SK-N-SH (cell line): Measurements from ENCODE around the gene PDCD11. TPM values are rescaled to one million over a fixed set of nuclear protein-coding genes. Genes with fewer than 3 reads are reported as not detected.

Experiments used
- CTCF ChIA-PET: fragments of 300-600, 350-600 bp; formaldehyde crosslinking; extraction: SDS; loops from one replicate; lab custom pipeline; 2021; lab: Yijun Ruan, JAX
- POLR2A ChIA-PET: fragments of 350-600 bp; sonication (Branson Sonifier 250); formaldehyde crosslinking; extraction: SDS; loops from one replicate; lab custom pipeline; 2020; ENCODE audit warnings: antibody characterized with exemption, inconsistent platforms; lab: Yijun Ruan, JAX
- DNase-seq: peaks from one replicate; pipeline ENCODE4 v3.0.0; 2012
- H2AFZ ChIP-seq: fragments of 200-600 bp; sonication (generic); 2 replicates; pipeline ENCODE4 v1.8.1; 2016; ENCODE audit warnings: antibody characterized with exemption, mild to moderate bottlenecking, low read depth
- H3F3A ChIP-seq: fragments of 200-600 bp; sonication (generic); replicated peaks from 2 replicates; pipeline ENCODE3; 2016; ENCODE audit warnings: antibody characterized with exemption, mild to moderate bottlenecking; ENCODE audit not compliant: insufficient read depth
- H3K27ac ChIP-seq, 2 experiments: fragments of 200-500 bp in 1 of 2; fragments of 200-600 bp in 1 of 2; sonication (Bioruptor generic) in 1 of 2; sonication (generic), shearing (Covaris generic) in 1 of 2; 2 replicates each; pipeline versions ENCODE4 v1.5.1 to v1.6.1; 2014 to 2016; ENCODE audit warnings: low read depth in 2 of 2, inconsistent platforms in 1 of 2, low read length in 1 of 2, mild to moderate bottlenecking in 1 of 2, mixed read lengths in 1 of 2
- H3K27me3 ChIP-seq: fragments of 200-600 bp; sonication (generic), shearing (Covaris generic); 2 replicates; pipeline ENCODE4 v1.6.1; 2016; ENCODE audit warnings: mixed run types; ENCODE audit not compliant: insufficient read depth
- H3K36me3 ChIP-seq, 2 experiments: fragments of 200-500 bp in 1 of 2; fragments of 200-600 bp in 1 of 2; sonication (Bioruptor generic) in 1 of 2; sonication (generic) in 1 of 2; replicated peaks in 1 of 2; 2 replicates each; pipeline versions ENCODE3 to v1.5.1; 2014 to 2016; ENCODE audit warnings: low read length in 1 of 2, mild to moderate bottlenecking in 1 of 2; ENCODE audit not compliant: insufficient read depth in 2 of 2, control insufficient read depth in 1 of 2
- H3K4me1 ChIP-seq, 2 experiments: fragments of 200-500 bp in 1 of 2; fragments of 200-600 bp in 1 of 2; sonication (Bioruptor generic) in 1 of 2; sonication (generic), shearing (Covaris generic) in 1 of 2; 2 replicates each; pipeline versions ENCODE4 v1.5.1 to v1.6.1; 2014 to 2016; ENCODE audit warnings: low read depth in 1 of 2, low read length in 1 of 2, mixed run types in 1 of 2; ENCODE audit not compliant: insufficient read depth in 2 of 2, control insufficient read depth in 1 of 2
- H3K4me2 ChIP-seq: fragments of 200-600 bp; sonication (generic), shearing (Covaris generic); 2 replicates; pipeline ENCODE4 v1.6.1; 2017; ENCODE audit warnings: mixed run types
- H3K4me3 ChIP-seq, 2 experiments: fragments of 200-500 bp in 1 of 2; fragments of 200-600 bp in 1 of 2; sonication (Bioruptor generic) in 1 of 2; sonication (generic), shearing (Covaris generic) in 1 of 2; 2 replicates each; pipeline versions ENCODE4 v1.5.1 to v1.8.1; 2014 to 2016; ENCODE audit warnings: low read depth in 2 of 2, inconsistent platforms in 1 of 2, low read length in 1 of 2, mild to moderate bottlenecking in 1 of 2, mixed read lengths in 1 of 2, moderate library complexity in 1 of 2
- H3K79me2 ChIP-seq: fragments of 200-600 bp; sonication (generic); 2 replicates; pipeline ENCODE4 v1.8.1; 2017; ENCODE audit warnings: mild to moderate bottlenecking; ENCODE audit not compliant: insufficient read depth
- H3K9ac ChIP-seq: fragments of 200-600 bp; sonication (generic); 2 replicates; pipeline ENCODE4 v1.6.1; 2017; ENCODE audit warnings: mixed run types
- H3K9me2 ChIP-seq: fragments of 200-600 bp; sonication (generic); 2 replicates; pipeline ENCODE4 v1.6.1; 2017; ENCODE audit warnings: mixed run types
- H3K9me3 ChIP-seq: fragments of 200-600 bp; sonication (generic); 2 replicates; pipeline ENCODE4 v1.6.1; 2017; ENCODE audit warnings: mixed run types, mild to moderate bottlenecking, moderate library complexity
- H4K20me1 ChIP-seq: fragments of 200-600 bp; sonication (generic); 2 replicates; pipeline ENCODE4 v1.6.1; 2017; ENCODE audit warnings: mild to moderate bottlenecking, mixed run types; ENCODE audit not compliant: insufficient read depth
- CHD2 ChIP-seq: fragments of 150-350 bp; IDR thresholded peaks from 2 replicates; pipeline ENCODE4 v1.6.1; 2018; ENCODE audit warnings: low read length; ENCODE audit not compliant: partially characterized antibody
- ELF1 ChIP-seq: IDR thresholded peaks from 2 replicates; pipeline ENCODE4 v1.4.0; 2012
- FOSL2 ChIP-seq: IDR thresholded peaks from 2 replicates; pipeline ENCODE4 v1.4.0; 2012; ENCODE audit warnings: low read depth, mild to moderate bottlenecking, moderate library complexity, borderline replicate concordance
- GATA2 ChIP-seq: sonication (generic); formaldehyde crosslinking; IDR thresholded peaks from 2 replicates; pipeline ENCODE4 v1.5.0; 2020; ENCODE audit warnings: mild to moderate bottlenecking, missing genetic modification reagents
- IRF3 ChIP-seq: fragments of 150-350 bp; IDR thresholded peaks from 2 replicates; pipeline ENCODE4 v1.6.1; 2016; ENCODE audit warnings: mild to moderate bottlenecking, low read depth, low read length
- JUND ChIP-seq: IDR thresholded peaks from 2 replicates; pipeline ENCODE4 v1.4.0; 2012
- MAX ChIP-seq: IDR thresholded peaks from 2 replicates; pipeline ENCODE4 v1.4.0; 2012; ENCODE audit warnings: low read depth
- NFIC ChIP-seq: IDR thresholded peaks from 2 replicates; pipeline ENCODE4 v1.4.0; 2012; ENCODE audit warnings: borderline replicate concordance
- NRF1 ChIP-seq: IDR thresholded peaks from 2 replicates; pipeline ENCODE4 v1.6.1; 2012; ENCODE audit warnings: low read depth, mild to moderate bottlenecking, low read length
- POLR2AphosphoS5 ChIP-seq: IDR thresholded peaks from 2 replicates; pipeline ENCODE4 v1.6.1; 2012; ENCODE audit warnings: low read depth, low read length
- RAD21 ChIP-seq: IDR thresholded peaks from 2 replicates; pipeline ENCODE4 v1.6.1; 2012; ENCODE audit warnings: mild to moderate bottlenecking, low read length
- RXRA ChIP-seq: IDR thresholded peaks from 2 replicates; pipeline ENCODE4 v1.4.0; 2012; ENCODE audit warnings: low read depth, mild to moderate bottlenecking, borderline replicate concordance
- SIN3A ChIP-seq: IDR thresholded peaks from 2 replicates; pipeline ENCODE4 v1.6.1; 2012; ENCODE audit warnings: low read depth, mild to moderate bottlenecking, low read length, moderate library complexity, borderline replicate concordance
- TEAD4 ChIP-seq: IDR thresholded peaks from 2 replicates; pipeline ENCODE4 v1.4.0; 2012; ENCODE audit warnings: mild to moderate bottlenecking, borderline replicate concordance; ENCODE audit not compliant: insufficient read depth
- USF1 ChIP-seq: IDR thresholded peaks from 2 replicates; pipeline ENCODE4 v1.4.0; 2012; ENCODE audit warnings: low read depth, borderline replicate concordance
- USF2 ChIP-seq: fragments of 150-350 bp; IDR thresholded peaks from 2 replicates; pipeline ENCODE4 v1.6.1; 2017; ENCODE audit warnings: antibody characterized with exemption, low read length, low read depth, borderline replicate concordance
- ZBTB33 ChIP-seq: IDR thresholded peaks from 2 replicates; pipeline ENCODE4 v1.4.0; 2012; ENCODE audit warnings: low read depth, borderline replicate concordance
- WGBS: methylation state at CpG from one replicate; pipeline ENCODE4 v1.1.6; 2017; ENCODE audit warnings: low lambda C conversion rate; 5-methylcytosine and 5-hydroxymethylcytosine counted together
- polyA plus RNA-seq, 3 experiments: library from polyadenylated mRNA; depleted of rRNA; stranded (reverse); fragments of >200 nt; gene quantifications; 2 replicates each; pipeline ENCODE4 v1.2.3, GENCODE V29; 2012

Gene PDCD11
- polyA plus RNA-seq, 1 of the 3 experiments (the other 2 are of a cell fraction): 29.8 TPM

- DNase-seq: no peak
- no peaks in the 10 kb centered on the region for H3K36me3 ChIP-seq
- no peaks in the 10 kb centered on the region for H3K9me2 ChIP-seq
- H3K9ac ChIP-seq: no peak overlapping the region
- H3F3A ChIP-seq: no peaks in the 10 kb centered on the region
- WGBS: 84% methylated on average over 34 of the region's 39 CpGs
- H3K27ac ChIP-seq: no peak overlapping the region
- H3K79me2 ChIP-seq: no peaks in the 10 kb centered on the region
- CTCF ChIA-PET: interaction anchor here (0.6 to 1.0 kb wide), 3 partner anchors 13 to 23 kb away, joined by 3 read pairs; no protein-coding TSS in a partner anchor
- H2AFZ ChIP-seq: no peak overlapping the region
- H4K20me1 ChIP-seq: no peaks in the 10 kb centered on the region
- no peak for TF ChIP-seq FOSL2
- no peak for TF ChIP-seq GATA2 (CRISPR knock-in tag)
- TF ChIP-seq POLR2AphosphoS5: no peak
- no peak for TF ChIP-seq RXRA
- no peak for TF ChIP-seq MAX
- TF ChIP-seq ELF1: no peak
- no peak for TF ChIP-seq IRF3
- no peak for TF ChIP-seq SIN3A
- TF ChIP-seq CHD2: no peak
- TF ChIP-seq USF1: no peak
- TF ChIP-seq RAD21: no peak
- TF ChIP-seq NRF1: no peak
- TF ChIP-seq NFIC: no peak
- TF ChIP-seq USF2: no peak
- no peak for TF ChIP-seq TEAD4
- TF ChIP-seq ZBTB33: no peak
- TF ChIP-seq JUND: no peak
- no peaks in the 10 kb centered on the region; a peak in 1 of 4 replicates for H3K4me1 ChIP-seq
- H3K9me3 ChIP-seq: no peaks in the 10 kb centered on the region
- no peak overlapping the region for H3K4me2 ChIP-seq
- no peaks in the 10 kb centered on the region for H3K27me3 ChIP-seq
- POLR2A ChIA-PET: no interaction called here
- H3K4me3 ChIP-seq: no peak overlapping the region
Observed at GRCh38 chr10:103457896-103458583, 61.6 kb downstream of the PDCD11 start.
